HepG2 (cell line): ENCODE measurements around the gene CEP68. TPM values are rescaled to one million over a fixed set of nuclear protein-coding genes. Genes with fewer than 3 reads are reported as not detected.

Experiments
- ATAC-seq: fragments of 200-7000 bp; cut with Tn5 transposase; 3 replicates; pipeline ENCODE4 v1.9.1; 2020; ENCODE audit warnings: mild to moderate bottlenecking, moderate library complexity
- BruUV-seq: library from RNA; stranded (reverse); fragments of 400-500 nt; replicated peaks from 2 replicates; lab custom pipeline; 2021; lab: Mats Ljungman, UMichigan
- CTCF ChIA-PET: fragments of 300-600 bp; formaldehyde crosslinking; extraction: SDS; loops from one replicate; lab custom pipeline; 2021; ENCODE audit warnings: low total read pairs, inconsistent platforms, low intra/inter-chr PET ratio; lab: Yijun Ruan, JAX
- POLR2A ChIA-PET: fragments of 350-600 bp; sonication (Branson Sonifier 250); formaldehyde crosslinking; loops from one replicate; lab custom pipeline; 2020; ENCODE audit warnings: antibody characterized with exemption, inconsistent platforms; lab: Yijun Ruan, JAX
- DNase-seq: peaks from one replicate; pipeline ENCODE4 v3.0.0-alpha.2; 2015; ENCODE audit warnings: low spot score
- FAIRE-seq: peaks from 3 replicates; lab custom pipeline; 2011; peaks lifted over from hg19 to GRCh38; lab: Jason Lieb, UNC
- H2AFZ ChIP-seq: one replicate; pipeline ENCODE4 v1.6.1; 2011; ENCODE audit warnings: low read length, inconsistent platforms
- H3K27ac ChIP-seq: fragments of 300-600 bp; 3 replicates; pipeline ENCODE4 v1.8.0; 2011; ENCODE audit warnings: mixed run types, mild to moderate bottlenecking, mixed read lengths, low read length, inconsistent platforms; ENCODE audit not compliant: insufficient read depth; ENCODE audit errors: extremely low read length
- H3K27me3 ChIP-seq, 2 experiments: fragments of 200-600 bp in 1 of 2; 2 replicates in 1 of 2; 3 replicates in 1 of 2; pipeline versions ENCODE4 v1.6.0 to v1.8.0; 2011; ENCODE audit warnings: low read length in 2 of 2, mild to moderate bottlenecking in 2 of 2, moderate library complexity in 2 of 2, inconsistent platforms in 1 of 2; ENCODE audit not compliant: insufficient read depth in 2 of 2, control insufficient read depth in 1 of 2
- H3K36me3 ChIP-seq, 2 experiments: fragments of 200-600 bp in 1 of 2; replicated peaks in 1 of 2; 2 replicates in 1 of 2; 3 replicates in 1 of 2; pipeline versions ENCODE4 v1.5.1 to v1.8.0; 2011; ENCODE audit warnings: low read length in 2 of 2, inconsistent platforms in 1 of 2; ENCODE audit not compliant: insufficient read depth in 2 of 2, control insufficient read depth in 1 of 2
- H3K4me1 ChIP-seq: 2 replicates; pipeline ENCODE4 v1.5.1; 2012; ENCODE audit warnings: low read length, inconsistent platforms; ENCODE audit not compliant: insufficient read depth
- H3K4me2 ChIP-seq: 2 replicates; pipeline ENCODE4 v1.6.0; 2011; ENCODE audit warnings: low read depth, low read length, inconsistent platforms
- H3K4me3 ChIP-seq, 3 experiments: fragments of 200-600 bp in 1 of 3; sonication (generic), shearing (Covaris generic) in 1 of 3; replicated peaks in 1 of 3; 2 replicates each; pipeline ENCODE4 v1.5.1; 2011 to 2016; ENCODE audit warnings: low read length in 3 of 3, inconsistent platforms in 2 of 3, low read depth in 2 of 3, mild to moderate bottlenecking in 2 of 3, control low read depth in 1 of 3, mixed read lengths in 1 of 3; ENCODE audit not compliant: insufficient read depth in 1 of 3
- H3K79me2 ChIP-seq: one replicate; pipeline ENCODE4 v1.6.1; 2011; ENCODE audit warnings: low read length, inconsistent platforms; ENCODE audit not compliant: insufficient read depth
- H3K9ac ChIP-seq: 2 replicates; pipeline ENCODE4 v1.6.0; 2011; ENCODE audit warnings: mild to moderate bottlenecking, low read depth, low read length, inconsistent platforms; ENCODE audit not compliant: insufficient read depth
- H3K9me3 ChIP-seq: 2 replicates; pipeline ENCODE4 v1.5.1; 2012; ENCODE audit warnings: mild to moderate bottlenecking, low read length
- H4K20me1 ChIP-seq: 2 replicates; pipeline ENCODE4 v1.6.0; 2011; ENCODE audit warnings: inconsistent platforms, mild to moderate bottlenecking, low read length, moderate library complexity; ENCODE audit not compliant: insufficient read depth
- ISX ChIP-seq: sonication (generic); formaldehyde crosslinking; conservative IDR thresholded peaks from 2 replicates; pipeline ENCODE4 v1.5.0; 2020; ENCODE audit warnings: missing genetic modification reagents
- ZFP1 ChIP-seq: IDR thresholded peaks from 2 replicates; pipeline ENCODE4 v1.6.1; 2016
- ZNF232 ChIP-seq: sonication (generic); formaldehyde crosslinking; IDR thresholded peaks from 2 replicates; pipeline ENCODE4 v1.4.0; 2020; ENCODE audit warnings: missing genetic modification reagents, borderline replicate concordance
- ZNF891 ChIP-seq: sonication (generic); formaldehyde crosslinking; IDR thresholded peaks from 2 replicates; pipeline ENCODE4 v1.5.0; 2020; ENCODE audit warnings: mild to moderate bottlenecking, missing genetic modification reagents
- ZSCAN9 ChIP-seq: IDR thresholded peaks from 2 replicates; pipeline ENCODE4 v1.6.1; 2016; ENCODE audit warnings: borderline replicate concordance
- WGBS: methylation state at CpG from one replicate; pipeline ENCODE4 v1.1.6; 2017; ENCODE audit warnings: low lambda C conversion rate; 5-methylcytosine and 5-hydroxymethylcytosine counted together
- in situ Hi-C: cut with HindIII; loops from 2 replicates; pipeline ENCODE4 v1.10.0; 2017; ENCODE audit warnings: low pct_unique_long_range_greater_than_20kb; ENCODE audit not compliant: extremely low pct_ligation_motif_present
- intact Hi-C: fragments of 100-400 bp; cut with micrococcal nuclease; formaldehyde crosslinking; loops from one replicate; pipeline ENCODE4 v1.10.0; 2022; ENCODE audit not compliant: unreplicated experiment
- polyA plus RNA-seq, 8 experiments: library from polyadenylated mRNA; depleted of rRNA in 3 of 8; stranded (reverse) in 7 of 8; unstranded in 1 of 8; fragments of >200 nt; fragmentation: Illumina TruSeq in 4 of 8; extraction: Trizol in 4 of 8; gene quantifications; 2 replicates each; pipeline versions ENCODE4 v1.2.1 to v1.2.3, GENCODE V29; 2011 to 2016; ENCODE audit warnings: low read depth in 4 of 8, missing spikeins in 1 of 8, mixed read lengths in 1 of 8; ENCODE audit not compliant: insufficient read depth in 1 of 8
- total RNA-seq, 5 experiments: library from RNA; depleted of rRNA; stranded (reverse); fragments of >200 nt; fragmentation: Illumina TruSeq; extraction: Trizol; gene quantifications; 2 replicates each; pipeline ENCODE4 v1.2.3, GENCODE V29; 2016; ENCODE audit warnings: low read depth in 1 of 5
- TF ChIP-seq, protein P1 (sequence below): sonication (generic); formaldehyde crosslinking; IDR thresholded peaks from 2 replicates; pipeline ENCODE4 v1.4.0; 2020; ENCODE audit warnings: mild to moderate bottlenecking, missing genetic modification reagents, borderline replicate concordance

The CEP68 gene
- total and polyA plus RNA-seq, 2 of the 13 experiments (the other 11 are each of a cell fraction or from before 2014, with no cell fraction given), result 5.7 to 9.3 TPM

DNA sequence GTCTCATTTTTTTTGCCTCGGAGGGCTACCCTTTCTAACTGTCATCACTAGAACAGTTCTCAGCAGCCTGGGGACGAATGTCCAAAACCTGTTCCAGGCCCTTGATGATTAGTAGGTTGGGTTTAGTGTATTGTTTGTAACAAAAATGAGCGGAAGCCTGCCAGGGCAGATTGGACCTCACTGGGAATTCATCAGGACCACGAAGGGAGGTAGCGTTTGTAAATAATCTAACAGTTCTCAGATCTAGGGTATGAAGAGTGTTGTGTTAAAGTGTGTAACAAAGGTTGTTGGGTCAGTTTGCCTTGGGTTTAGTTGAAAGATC, 799 bp downstream of the CEP68 start:
- peak; percentile 18 for FAIRE-seq
- in situ Hi-C loops, result loop anchor here (25.0 kb wide), 1 partner anchor 505 kb away; no protein-coding TSS in a partner anchor
- BruUV-seq, result no TSS peak

More for the DNA sequence above, 799 bp downstream of the CEP68 start:
- H3K9ac ChIP-seq, result peak overlapping the region; percentile 78
- H3K4me3 ChIP-seq, result peak overlapping the region; percentile 78 to 88 (median 83)
- no peaks in the 10 kb centered on the region for H3K9me3 ChIP-seq
- ChIA-PET CTCF (no interaction called here), POLR2A (interaction anchor here (0.5 to 3.5 kb wide), 14 partner anchors 8 to 460 kb away, joined by 3 to 62 read pairs (median 11); partner anchors contain the start of genes ACTR2 and RAB1A)
- H3K27me3 ChIP-seq, result no peaks in the 10 kb centered on the region; a peak in 1 of 5 replicates
- H3K36me3 ChIP-seq, result no peaks in the 10 kb centered on the region; a peak in 1 of 5 replicates
- H3K4me1 ChIP-seq, result peaks cover 74% of the 10 kb centered on the region
- ATAC-seq (no peak), DNase-seq (no peak)
- no peak overlapping the region for H2AFZ ChIP-seq
- peaks cover 1% of the 10 kb centered on the region; the same call in 1 of the 2 replicates for H4K20me1 ChIP-seq
- peak overlapping the region; percentile 99 for H3K4me2 ChIP-seq
- H3K27ac ChIP-seq, result peak overlapping the region; percentile 71
- TF ChIP-seq, protein P1, sequence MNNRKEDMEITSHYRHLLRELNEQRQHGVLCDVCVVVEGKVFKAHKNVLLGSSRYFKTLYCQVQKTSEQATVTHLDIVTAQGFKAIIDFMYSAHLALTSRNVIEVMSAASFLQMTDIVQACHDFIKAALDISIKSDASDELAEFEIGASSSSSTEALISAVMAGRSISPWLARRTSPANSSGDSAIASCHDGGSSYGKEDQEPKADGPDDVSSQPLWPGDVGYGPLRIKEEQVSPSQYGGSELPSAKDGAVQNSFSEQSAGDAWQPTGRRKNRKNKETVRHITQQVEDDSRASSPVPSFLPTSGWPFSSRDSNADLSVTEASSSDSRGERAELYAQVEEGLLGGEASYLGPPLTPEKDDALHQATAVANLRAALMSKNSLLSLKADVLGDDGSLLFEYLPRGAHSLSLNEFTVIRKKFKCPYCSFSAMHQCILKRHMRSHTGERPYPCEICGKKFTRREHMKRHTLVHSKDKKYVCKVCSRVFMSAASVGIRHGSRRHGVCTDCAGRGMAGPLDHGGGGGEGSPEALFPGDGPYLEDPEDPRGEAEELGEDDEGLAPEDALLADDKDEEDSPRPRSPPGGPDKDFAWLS, result no peak
- 0 out of 2 replicates have a peak, but pooled peaks have one; percentile 7 for TF ChIP-seq ZSCAN9 (CRISPR knock-in tag)
- TF ChIP-seq ZNF232 (CRISPR knock-in tag), result peak; percentile 10; the same call in 1 of the 2 replicates
- 0 out of 2 replicates have a peak, but pooled peaks have one; percentile 11 for TF ChIP-seq ISX (CRISPR knock-in tag)
- TF ChIP-seq ZFP1 (CRISPR knock-in tag), result no peak
- TF ChIP-seq ZNF891 (CRISPR knock-in tag), result no peak
- WGBS, result 2% methylated on average over 5 of the region's 5 CpGs
- H3K79me2 ChIP-seq, result peaks cover 49% of the 10 kb centered on the region
- intact Hi-C loops, result loop anchor here (5.0 to 10.0 kb wide), 2 partner anchors 75 to 518 kb away; partner anchors contain the start of gene RAB1A
